Measurements from ENCODE around the gene COG8.
"Not testable (repeated sequence)": the region's sequence is repeated elsewhere in the genome, so short reads cannot be mapped to it uniquely, and the experiment has no call there.

- TF ChIP-seq, protein P1, sequence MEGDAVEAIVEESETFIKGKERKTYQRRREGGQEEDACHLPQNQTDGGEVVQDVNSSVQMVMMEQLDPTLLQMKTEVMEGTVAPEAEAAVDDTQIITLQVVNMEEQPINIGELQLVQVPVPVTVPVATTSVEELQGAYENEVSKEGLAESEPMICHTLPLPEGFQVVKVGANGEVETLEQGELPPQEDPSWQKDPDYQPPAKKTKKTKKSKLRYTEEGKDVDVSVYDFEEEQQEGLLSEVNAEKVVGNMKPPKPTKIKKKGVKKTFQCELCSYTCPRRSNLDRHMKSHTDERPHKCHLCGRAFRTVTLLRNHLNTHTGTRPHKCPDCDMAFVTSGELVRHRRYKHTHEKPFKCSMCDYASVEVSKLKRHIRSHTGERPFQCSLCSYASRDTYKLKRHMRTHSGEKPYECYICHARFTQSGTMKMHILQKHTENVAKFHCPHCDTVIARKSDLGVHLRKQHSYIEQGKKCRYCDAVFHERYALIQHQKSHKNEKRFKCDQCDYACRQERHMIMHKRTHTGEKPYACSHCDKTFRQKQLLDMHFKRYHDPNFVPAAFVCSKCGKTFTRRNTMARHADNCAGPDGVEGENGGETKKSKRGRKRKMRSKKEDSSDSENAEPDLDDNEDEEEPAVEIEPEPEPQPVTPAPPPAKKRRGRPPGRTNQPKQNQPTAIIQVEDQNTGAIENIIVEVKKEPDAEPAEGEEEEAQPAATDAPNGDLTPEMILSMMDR (conservative IDR thresholded peaks at IDR 0.05) = not testable (repeated sequence)
- TF ChIP-seq EZH2 (IDR thresholded peaks at IDR 0.05; ENCODE audit: low read depth) = not testable (repeated sequence)
Observed at GRCh38 chr16:69296771-69297170, 42.6 kb downstream of the COG8 start.
